Measurements from ENCODE around the gene COL25A1.

DNA sequence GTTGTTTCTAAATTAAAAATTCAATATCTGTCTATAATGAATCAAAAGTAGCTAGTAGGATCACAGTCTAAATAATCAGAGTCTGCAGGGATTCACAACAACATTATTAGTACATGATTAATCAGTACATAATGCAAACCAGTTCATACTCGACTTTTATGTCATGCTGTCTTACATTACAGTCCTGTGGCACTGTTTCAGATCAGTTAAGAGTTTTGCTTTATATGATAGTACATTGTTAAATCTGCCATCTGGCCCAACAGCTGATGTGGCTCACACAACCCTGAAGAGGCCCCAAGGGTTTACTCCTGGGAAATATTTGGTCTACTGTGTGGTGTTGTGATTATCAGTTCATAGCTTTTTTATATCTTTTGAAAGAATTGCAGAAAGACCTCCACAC is 292.5 kb downstream of the COL25A1 start:
- TF ChIP-seq POLR2AphosphoS5 (IDR thresholded peaks at IDR 0.05; ENCODE audit: borderline replicate concordance, low read depth, low read length), result no peak
- TF ChIP-seq EZH2 (IDR thresholded peaks at IDR 0.05), result no peak
